GM19324 (cell line): Measurements from ENCODE around the gene LPAR4.
A peak's percentile ranks its signal among the peaks of the same experiment; 100 is the strongest.
"Not testable (repeated sequence)": the region's sequence is repeated elsewhere in the genome, so short reads cannot be mapped to it uniquely, and the experiment has no call there.

Source experiments
- ATAC-seq: cut with Tn5 transposase; IDR thresholded peaks from one replicate; pipeline ENCODE4 v1.9.1; 2021; ENCODE audit warnings: mild to moderate bottlenecking, moderate library complexity; ENCODE audit not compliant: unreplicated experiment, low FRiP score

LPAR4 gene

DNA sequence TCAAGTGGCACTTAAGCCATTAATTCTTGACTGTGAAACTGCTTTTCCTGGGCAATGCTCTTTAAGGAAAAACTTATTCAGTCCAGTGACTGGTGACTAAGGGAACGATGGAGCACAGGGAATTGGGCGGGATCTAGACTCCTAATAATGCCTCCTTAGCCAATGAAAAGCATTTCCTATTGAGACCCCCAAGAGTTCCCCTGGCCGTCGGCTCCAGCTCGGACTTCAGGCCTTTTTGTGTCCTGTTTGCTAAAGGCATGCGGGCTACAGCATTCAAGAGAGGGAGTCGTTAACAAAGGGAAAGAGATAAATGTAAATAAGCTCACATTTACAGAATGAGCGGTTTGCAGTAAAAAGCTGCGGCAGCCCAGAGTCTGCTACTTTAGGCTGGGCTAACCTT is at the start of gene LPAR4:
LPAR4 (plus strand) TSS at position 232 of the 400 bp plus-strand sequence. CDS start 7,150 bp downstream, outside the sequence.
- ATAC-seq: no peak

GRCh38 chrX:78706071-78706470 is 41.4 kb upstream of the LPAR4 start:
- ATAC-seq: no peak

- no peak for ATAC-seq
Measured at GRCh38 chrX:78708262-78708661, 39.3 kb upstream of the LPAR4 start.

DNA sequence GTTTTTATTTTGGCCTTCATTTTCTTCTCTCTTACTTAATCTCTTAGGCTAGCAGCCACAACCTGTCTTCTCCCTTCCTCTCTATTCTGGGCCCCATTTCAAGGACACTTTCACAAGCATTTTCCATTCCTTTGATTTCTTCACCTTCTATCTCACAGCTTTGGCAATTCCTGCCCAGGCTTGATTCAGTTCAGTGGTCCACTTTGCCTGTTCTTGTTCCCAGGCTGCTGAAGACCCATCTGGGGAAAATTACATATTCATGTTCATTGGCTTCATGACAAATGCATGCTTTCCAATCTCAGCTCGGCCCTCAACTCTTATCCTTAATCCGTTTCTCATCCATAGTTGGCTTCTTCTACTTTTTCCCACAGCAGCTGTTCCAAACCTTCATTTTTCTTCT is 38.7 kb upstream of the LPAR4 start:
- no peak for ATAC-seq

- ATAC-seq: no peak
Measured at GRCh38 chrX:78710171-78710570, 37.3 kb upstream of the LPAR4 start.

GRCh38 chrX:78712336-78712735 is 35.2 kb upstream of the LPAR4 start:
- ATAC-seq: no peak

DNA sequence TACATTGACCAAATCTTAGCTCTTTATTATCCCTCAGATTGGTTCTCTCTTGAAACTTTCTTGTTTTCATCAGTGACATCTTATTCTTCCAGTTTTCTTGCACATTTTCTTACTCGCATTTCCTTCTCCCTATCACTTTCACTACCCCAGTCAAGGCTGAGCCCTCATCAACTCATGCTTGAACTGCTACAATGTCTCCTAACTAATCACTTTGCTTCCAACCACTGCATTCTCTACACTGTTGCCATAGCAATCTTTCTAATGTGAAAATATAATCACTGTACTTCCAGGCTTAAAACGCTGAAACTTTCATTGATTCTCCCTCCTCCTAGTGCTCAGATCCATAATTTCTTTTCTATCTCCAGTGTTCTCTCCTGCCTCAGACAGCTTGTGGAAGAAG is 22.2 kb upstream of the LPAR4 start:
- no peak for ATAC-seq

DNA sequence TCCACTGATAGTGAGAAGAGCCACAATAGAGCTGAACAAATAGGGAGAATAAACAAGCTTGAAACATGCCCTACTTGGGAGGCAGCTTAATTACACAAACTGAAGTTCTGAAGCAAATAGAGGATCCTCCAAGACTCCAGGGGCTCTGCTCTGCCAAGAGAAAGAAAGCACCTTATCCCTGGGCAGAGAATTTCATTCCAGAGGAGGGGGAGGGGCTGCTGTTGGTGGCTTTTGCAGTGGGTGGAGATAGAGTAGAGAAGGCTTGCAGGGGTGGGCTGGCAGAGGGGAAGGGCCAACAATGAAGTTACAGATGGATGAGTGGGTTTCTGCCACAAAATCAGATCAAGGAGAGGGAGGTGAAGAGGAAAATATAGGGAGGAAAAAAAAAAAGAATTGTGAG is 1.0 kb upstream of the LPAR4 start:
- ATAC-seq: no peak

DNA sequence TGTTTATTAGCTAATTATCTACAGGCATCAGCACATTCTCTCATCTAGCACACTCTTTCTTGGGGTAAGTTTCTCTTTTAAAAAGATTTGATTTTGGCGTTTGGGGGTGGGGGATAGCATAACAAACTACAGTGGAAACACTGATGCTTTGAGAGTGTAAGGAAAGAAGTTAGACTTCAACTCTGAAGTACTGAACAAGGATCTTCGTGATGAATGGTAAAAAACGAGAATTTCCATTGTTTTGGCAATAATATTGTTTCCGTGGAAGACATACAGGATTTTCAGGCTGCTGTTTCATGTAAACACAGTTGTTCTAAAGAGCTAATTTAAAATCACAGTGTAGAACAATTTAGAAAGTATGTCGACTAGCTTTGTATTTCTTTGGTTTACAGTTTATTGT is 451 bp downstream of the LPAR4 start:
- no peak for ATAC-seq

- ATAC-seq: no peak
Measured at GRCh38 chrX:78748846-78749245, 1.3 kb downstream of the LPAR4 start.

DNA sequence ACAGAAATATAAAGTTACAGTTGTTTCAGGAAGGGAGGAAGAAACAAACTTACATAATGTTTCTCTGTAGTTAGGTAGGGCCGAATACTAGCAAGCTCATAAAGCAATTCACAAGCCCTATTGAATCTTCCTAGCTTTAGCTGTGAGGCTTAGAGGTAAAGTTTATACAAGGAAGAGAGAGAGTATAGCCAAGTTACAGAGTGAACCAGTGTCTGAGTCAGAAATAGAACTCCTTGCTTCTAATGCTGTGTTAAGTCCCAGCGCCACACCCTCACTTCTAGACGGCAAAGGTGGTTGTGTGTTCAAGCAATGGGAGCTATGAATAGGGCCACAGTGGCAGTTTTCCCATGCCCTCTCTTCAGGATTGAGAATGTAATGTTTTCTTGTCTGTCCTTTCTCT is 6.1 kb downstream of the LPAR4 start:
- ATAC-seq: no peak

GRCh38 chrX:78754917-78755316 is 7.4 kb downstream of the LPAR4 start:
- ATAC-seq: peak; percentile 94

DNA sequence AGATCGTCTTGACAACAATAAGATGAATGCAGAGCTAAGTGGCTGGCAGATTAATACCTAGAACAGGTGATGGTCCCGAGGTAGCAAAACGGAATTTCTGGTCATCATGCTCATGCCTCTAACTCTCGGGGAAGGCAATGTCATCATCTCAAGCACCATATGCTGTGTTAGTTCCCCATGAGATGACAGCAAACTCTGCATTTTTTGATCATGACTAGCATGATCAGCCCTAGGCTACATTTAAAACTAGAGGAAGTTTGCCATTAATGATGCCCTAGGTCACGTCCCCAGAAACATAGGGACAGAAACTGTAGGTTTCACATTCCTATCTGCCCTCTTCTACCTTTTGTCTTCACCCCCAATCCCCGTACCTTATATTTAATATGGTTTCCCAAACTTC is 11.6 kb downstream of the LPAR4 start:
- no peak for ATAC-seq

GRCh38 chrX:78769101-78769755 is 21.7 kb downstream of the LPAR4 start:
- ATAC-seq: no peak

GRCh38 chrX:78769946-78770345 is 22.4 kb downstream of the LPAR4 start:
- no peak for ATAC-seq

DNA sequence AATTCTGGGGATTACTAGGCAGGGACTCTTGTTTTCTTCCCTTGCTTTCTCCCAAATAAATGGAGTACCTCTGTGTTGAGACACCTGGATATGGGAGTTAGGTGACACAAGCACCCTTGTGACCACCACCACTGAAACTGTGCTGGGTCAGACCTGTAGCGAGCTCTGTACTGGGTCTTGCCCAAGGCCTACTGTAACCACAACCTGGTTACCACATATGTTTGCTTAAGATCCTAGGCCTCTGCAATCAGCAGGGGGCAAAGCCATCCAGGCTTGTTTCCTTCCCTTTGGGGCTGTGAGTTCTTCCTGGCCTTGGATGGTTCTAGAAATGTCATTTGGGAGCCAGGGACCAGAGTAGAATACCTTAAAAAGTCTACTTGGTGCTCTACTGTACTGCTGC is 49.4 kb downstream of the LPAR4 start:
- no peak for ATAC-seq

DNA sequence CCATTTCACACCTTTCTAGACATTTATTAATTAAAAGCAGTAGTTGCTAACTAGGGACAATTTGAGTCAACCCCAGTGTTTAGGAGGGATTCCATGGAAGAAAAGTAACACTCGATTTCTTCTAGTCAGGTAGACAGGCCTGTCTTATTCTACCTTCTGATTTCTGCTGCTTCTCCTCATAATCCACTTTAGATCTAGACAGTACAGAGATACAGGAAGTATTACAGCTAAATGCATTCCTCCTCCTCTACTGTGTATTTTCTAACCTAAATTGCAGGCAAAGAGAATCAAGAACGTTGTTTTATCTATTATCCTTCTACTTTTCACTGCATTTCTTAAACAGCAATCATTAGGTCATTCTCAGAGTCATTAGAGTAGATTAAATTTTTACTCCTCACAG is 52.6 kb downstream of the LPAR4 start:
- no peak for ATAC-seq

GRCh38 chrX:78800694-78801093 is 53.2 kb downstream of the LPAR4 start:
- no peak for ATAC-seq

GRCh38 chrX:78801522-78801921 is 54.0 kb downstream of the LPAR4 start:
- ATAC-seq: no peak

- ATAC-seq: not testable (repeated sequence)
Measured at GRCh38 chrX:78802526-78802925, 55.0 kb downstream of the LPAR4 start.
